AG04449 (cell line): ENCODE data around the gene RPL15.

Experiments
- CTCF ChIA-PET: fragments of 350-600 bp; formaldehyde crosslinking; extraction: SDS; loops from one replicate; lab custom pipeline; 2021; ENCODE audit warnings: antibody characterized with exemption; lab: Yijun Ruan, JAX
- POLR2A ChIA-PET: fragments of 400-600, 350-600 bp; formaldehyde crosslinking; extraction: SDS; loops from one replicate; lab custom pipeline; 2020; ENCODE audit warnings: antibody characterized with exemption, inconsistent platforms; lab: Yijun Ruan, JAX
- DNase-seq: peaks from one replicate; pipeline ENCODE4 v3.0.0-alpha.2; 2010; ENCODE audit warnings: low read depth, low spot score
- H3K4me3 ChIP-seq: 2 replicates; pipeline ENCODE4 v1.5.1; 2011; ENCODE audit warnings: low read depth, mild to moderate bottlenecking, control low read depth, low read length
- CTCF ChIP-seq: IDR thresholded peaks from one replicate; pipeline ENCODE4 v1.5.1; 2011; ENCODE audit warnings: mild to moderate bottlenecking, moderate library complexity, low read length, control low read depth, inconsistent platforms; ENCODE audit not compliant: insufficient read depth; ENCODE audit errors: missing control alignments

Gene RPL15

GRCh38 chr3:23873941-23874340, 43.0 kb upstream of the RPL15 start:
- CTCF ChIA-PET, result interaction anchor here (0.9 to 2.2 kb wide), 5 partner anchors 10 to 417 kb away, joined by 3 to 8 read pairs (median 3); no protein-coding TSS in a partner anchor
- no peak for DNase-seq
- POLR2A ChIA-PET, result no interaction called here
- H3K4me3 ChIP-seq, result no peak overlapping the region
- TF ChIP-seq CTCF, result no peak

- ChIA-PET POLR2A (interaction anchor here (0.9 kb wide), 1 partner anchor 42 kb away, joined by 3 read pairs; the partner anchor contains the start of genes NKIRAS1 and RPL15), CTCF (interaction anchor here (0.9 to 2.2 kb wide), 5 partner anchors 10 to 417 kb away, joined by 3 to 8 read pairs (median 3); no protein-coding TSS in a partner anchor)
- no peak for TF ChIP-seq CTCF
- DNase-seq, result peak; percentile 78
- H3K4me3 ChIP-seq, result no peak overlapping the region
These were observed 42.4 kb upstream of the RPL15 start for GRCh38 chr3:23874359-23875112.

- POLR2A ChIA-PET, result interaction anchor here (0.9 kb wide), 1 partner anchor 41 kb away, joined by 3 read pairs; the partner anchor contains the start of genes NKIRAS1 and RPL15
- TF ChIP-seq CTCF, result no peak
- no peak overlapping the region for H3K4me3 ChIP-seq
- CTCF ChIA-PET, result interaction anchor here (1.4 to 2.2 kb wide), 2 partner anchors 9 to 13 kb away, joined by 3 to 8 read pairs; no protein-coding TSS in a partner anchor
- DNase-seq, result no peak
These were observed 41.7 kb upstream of the RPL15 start for GRCh38 chr3:23875113-23875725.

- DNase-seq, result no peak
- POLR2A ChIA-PET, result interaction anchor here (1.6 to 2.1 kb wide), 2 partner anchors 18 to 40 kb away, joined by 4 to 6 read pairs; partner anchors contain the start of genes NKIRAS1 and RPL15
- CTCF ChIA-PET, result interaction anchor here (1.1 to 2.2 kb wide), 3 partner anchors 11 to 18 kb away, joined by 3 to 15 read pairs (median 5); no protein-coding TSS in a partner anchor
- H3K4me3 ChIP-seq, result no peak overlapping the region
- no peak for TF ChIP-seq CTCF
These were observed 40.0 kb upstream of the RPL15 start for GRCh38 chr3:23876923-23877322.

- H3K4me3 ChIP-seq, result no peak overlapping the region
- ChIA-PET POLR2A (interaction anchor here (1.6 to 2.1 kb wide), 2 partner anchors 18 to 39 kb away, joined by 4 to 6 read pairs; partner anchors contain the start of genes NKIRAS1 and RPL15), CTCF (interaction anchor here (1.1 to 2.2 kb wide), 3 partner anchors 11 to 17 kb away, joined by 3 to 15 read pairs (median 5); no protein-coding TSS in a partner anchor)
- peak; percentile 74 for DNase-seq
- no peak for TF ChIP-seq CTCF
These were observed 39.5 kb upstream of the RPL15 start for GRCh38 chr3:23877329-23877980.
